NOMO-1 treated with DMSO at 0.1 percent for 48 hours (cell line): ENCODE results near the gene SAV1.
"Not testable (repeated sequence)": the region's sequence is repeated elsewhere in the genome, so short reads cannot be mapped to it uniquely, and the experiment has no call there.

Source experiments
- DNase-seq: peaks from one replicate; lab custom pipeline; 2025; ENCODE audit not compliant: unreplicated experiment; lab: John Stamatoyannopoulos, UW

SAV1 gene

GRCh38 chr14:50666772-50667683, 1.1 kb downstream of the SAV1 start:
- DNase-seq, result peak; percentile 9

- not testable (repeated sequence) for DNase-seq
These were observed 2.8 kb downstream of the SAV1 start for GRCh38 chr14:50665300-50665699.

GRCh38 chr14:50664579-50664978, 3.5 kb downstream of the SAV1 start:
- not testable (repeated sequence) for DNase-seq

- no peak for DNase-seq
These were observed 8.7 kb downstream of the SAV1 start for GRCh38 chr14:50659327-50659974.

GRCh38 chr14:50658203-50658602, 9.9 kb downstream of the SAV1 start:
- no peak for DNase-seq

GRCh38 chr14:50657753-50658152, 10.4 kb downstream of the SAV1 start:
- no peak for DNase-seq

- no peak for DNase-seq
These were observed 11.3 kb downstream of the SAV1 start for GRCh38 chr14:50656776-50657175.

- no peak for DNase-seq
These were observed 18.4 kb downstream of the SAV1 start for GRCh38 chr14:50649691-50650090.

GRCh38 chr14:50647753-50648152, 20.4 kb downstream of the SAV1 start:
- DNase-seq, result no peak

GRCh38 chr14:50647282-50647681, 20.8 kb downstream of the SAV1 start:
- no peak for DNase-seq

- DNase-seq, result no peak
These were observed 33.0 kb downstream of the SAV1 start for GRCh38 chr14:50635141-50635540.

- DNase-seq, result no peak
These were observed 34.2 kb downstream of the SAV1 start for GRCh38 chr14:50633954-50634353.

- no peak for DNase-seq
These were observed 36.7 kb downstream of the SAV1 start for GRCh38 chr14:50631408-50631821.

- DNase-seq, result not testable (repeated sequence)
These were observed 43.2 kb downstream of the SAV1 start for GRCh38 chr14:50624947-50625346.

- DNase-seq, result no peak
These were observed 43.7 kb downstream of the SAV1 start for GRCh38 chr14:50624447-50624846.

- DNase-seq, result no peak
These were observed 45.1 kb downstream of the SAV1 start for GRCh38 chr14:50622978-50623377.

GRCh38 chr14:50620341-50620740, 47.8 kb downstream of the SAV1 start:
- no peak for DNase-seq

GRCh38 chr14:50619569-50620141, 48.5 kb downstream of the SAV1 start:
- peak; percentile 2 for DNase-seq

GRCh38 chr14:50616275-50616674, 51.8 kb downstream of the SAV1 start:
- DNase-seq, result no peak

GRCh38 chr14:50615552-50615951, 52.6 kb downstream of the SAV1 start:
- no peak for DNase-seq

- no peak for DNase-seq
These were observed 53.0 kb downstream of the SAV1 start for GRCh38 chr14:50615056-50615455.

- no peak for DNase-seq
These were observed 55.3 kb downstream of the SAV1 start for GRCh38 chr14:50612806-50613205.
